ENCODE results near the gene PRDM16. TPM values are rescaled to one million over a fixed set of nuclear protein-coding genes. Genes with fewer than 3 reads are reported as not detected.

PRDM16 gene
- total RNA-seq, 2 experiments from 2014 or later = 0.05 to 0.20 TPM

DNA sequence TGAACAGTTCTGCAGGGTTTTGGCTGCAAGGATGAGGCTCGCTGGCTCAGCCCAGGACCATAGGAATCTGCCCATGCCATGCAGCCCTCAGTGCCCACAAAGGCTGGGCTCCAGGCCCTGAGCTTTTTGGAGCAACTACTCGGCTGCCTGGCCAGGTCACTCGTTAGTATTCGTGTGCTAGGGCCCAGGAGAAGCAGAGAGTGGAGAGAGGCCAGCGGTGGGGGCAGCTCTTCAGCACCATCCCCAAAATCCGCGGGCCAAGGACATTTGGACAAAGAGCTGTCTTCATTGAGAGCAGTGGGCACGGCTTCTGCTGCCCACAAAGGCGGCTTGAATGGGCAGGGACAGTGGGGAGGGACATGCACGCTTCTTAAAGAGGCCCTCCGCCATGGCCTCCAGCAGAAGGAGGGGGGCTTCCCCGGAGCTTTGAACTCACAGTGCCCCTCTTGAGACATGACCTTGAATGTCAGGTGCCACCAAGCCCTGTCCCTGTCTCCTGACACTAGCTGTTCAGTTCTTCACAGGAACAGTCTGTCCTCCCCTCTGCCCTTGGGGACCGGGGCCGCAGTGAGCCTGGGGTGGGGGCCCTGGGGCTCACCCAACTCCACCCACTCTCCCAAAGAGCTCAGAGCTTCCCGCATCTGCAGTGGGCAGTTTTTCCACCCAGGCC is 279.3 kb downstream of the PRDM16 start:
- H3K4me3 Mint-ChIP-seq = no peak overlapping the region
- intact Hi-C loops (cut with micrococcal nuclease) = no loop called here
- peaks cover 2% of the 10 kb centered on the region for H3K4me1 Mint-ChIP-seq (ENCODE audit: low read depth)
- H3K27ac Mint-ChIP-seq = no peak overlapping the region
- H3K36me3 Mint-ChIP-seq (ENCODE audit: low read depth) = no peaks in the 10 kb centered on the region
- H3K9me3 Mint-ChIP-seq = peaks cover 14% of the 10 kb centered on the region
- DNase-seq = no peak
- CTCF ChIA-PET = interaction anchor here (0.7 kb wide), 1 partner anchor 383 kb away, joined by 3 read pairs; no protein-coding TSS in a partner anchor
- H3K27me3 Mint-ChIP-seq (ENCODE audit: low read depth) = peaks cover 8% of the 10 kb centered on the region

DNA sequence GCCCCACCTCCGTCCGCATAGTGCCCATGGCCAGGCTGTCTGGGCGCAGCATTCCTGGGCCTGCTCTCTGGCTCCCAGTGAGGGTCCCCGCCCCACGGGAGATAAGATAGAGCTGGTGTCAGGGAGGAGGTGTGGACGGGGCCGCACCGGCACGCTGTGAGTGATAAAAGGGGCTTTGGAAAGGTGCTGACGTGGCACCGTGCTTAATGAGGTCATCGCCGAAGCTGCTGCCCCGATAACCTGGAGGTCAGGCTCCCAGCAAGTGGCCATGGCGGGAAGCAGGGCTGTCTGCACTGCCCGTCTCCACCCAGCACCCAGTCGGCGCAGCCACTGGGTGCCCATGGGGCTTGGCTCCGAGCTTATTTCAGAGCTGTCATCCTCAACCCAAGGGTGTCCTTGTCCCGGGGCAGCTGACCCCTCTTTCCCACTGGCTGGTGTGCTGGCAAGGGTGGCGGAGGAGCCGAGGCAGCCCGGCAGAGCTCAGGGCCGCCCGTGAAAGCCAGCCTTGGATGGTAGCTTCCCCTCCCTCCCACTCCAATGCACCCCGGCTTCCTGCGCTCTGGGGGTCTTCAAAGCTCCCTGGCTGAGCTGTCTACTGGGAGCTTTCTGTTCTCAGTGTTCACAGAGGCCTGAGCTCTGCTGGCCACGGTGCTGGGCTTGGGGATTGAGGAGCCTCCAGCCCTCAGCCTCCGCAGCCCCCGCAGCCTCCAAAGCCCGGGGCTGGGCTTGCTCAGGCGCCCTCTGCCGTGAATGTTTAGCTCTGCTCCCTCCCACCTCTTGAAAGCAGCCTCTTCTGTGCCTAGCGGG is 280.4 kb downstream of the PRDM16 start:
- Mint-ChIP-seq H3K9me3 (peaks cover 6% of the 10 kb centered on the region), H3K27me3 (ENCODE audit: low read depth) (peaks cover 8% of the 10 kb centered on the region), H3K4me3 (no peak overlapping the region), H3K36me3 (ENCODE audit: low read depth) (no peaks in the 10 kb centered on the region), H3K4me1 (ENCODE audit: low read depth) (peaks cover 2% of the 10 kb centered on the region), H3K27ac (no peak overlapping the region)
- intact Hi-C loops (cut with micrococcal nuclease) = no loop called here
- CTCF ChIA-PET = no interaction called here
- no peak for DNase-seq

- Mint-ChIP-seq H3K27ac (no peak overlapping the region), H3K27me3 (ENCODE audit: low read depth) (peaks cover 10% of the 10 kb centered on the region), H3K4me3 (no peak overlapping the region), H3K4me1 (ENCODE audit: low read depth) (peaks cover 2% of the 10 kb centered on the region), H3K36me3 (ENCODE audit: low read depth) (no peaks in the 10 kb centered on the region), H3K9me3 (peaks cover under 1% of the 10 kb centered on the region)
- CTCF ChIA-PET = no interaction called here
- intact Hi-C loops (cut with micrococcal nuclease) = no loop called here
- no peak for DNase-seq
Measured at GRCh38 chr1:3349968-3350299, 280.9 kb downstream of the PRDM16 start.

GRCh38 chr1:3350506-3351261 is 281.7 kb downstream of the PRDM16 start:
- H3K27ac Mint-ChIP-seq = no peak overlapping the region
- CTCF ChIA-PET = no interaction called here
- no peak overlapping the region for H3K4me3 Mint-ChIP-seq
- no peaks in the 10 kb centered on the region for H3K9me3 Mint-ChIP-seq
- DNase-seq = no peak
- H3K36me3 Mint-ChIP-seq (ENCODE audit: low read depth) = no peaks in the 10 kb centered on the region
- peaks cover 10% of the 10 kb centered on the region for H3K27me3 Mint-ChIP-seq (ENCODE audit: low read depth)
- peaks cover 2% of the 10 kb centered on the region for H3K4me1 Mint-ChIP-seq (ENCODE audit: low read depth)
- intact Hi-C loops (cut with micrococcal nuclease) = no loop called here

- H3K4me3 Mint-ChIP-seq = no peak overlapping the region
- DNase-seq = no peak
- intact Hi-C loops (cut with micrococcal nuclease) = no loop called here
- H3K4me1 Mint-ChIP-seq (ENCODE audit: low read depth) = peaks cover 2% of the 10 kb centered on the region
- CTCF ChIA-PET = no interaction called here
- H3K27ac Mint-ChIP-seq = no peak overlapping the region
- H3K9me3 Mint-ChIP-seq = no peaks in the 10 kb centered on the region
- no peaks in the 10 kb centered on the region for H3K36me3 Mint-ChIP-seq (ENCODE audit: low read depth)
- peaks cover 10% of the 10 kb centered on the region for H3K27me3 Mint-ChIP-seq (ENCODE audit: low read depth)
Measured at GRCh38 chr1:3351449-3352298, 282.7 kb downstream of the PRDM16 start.

DNA sequence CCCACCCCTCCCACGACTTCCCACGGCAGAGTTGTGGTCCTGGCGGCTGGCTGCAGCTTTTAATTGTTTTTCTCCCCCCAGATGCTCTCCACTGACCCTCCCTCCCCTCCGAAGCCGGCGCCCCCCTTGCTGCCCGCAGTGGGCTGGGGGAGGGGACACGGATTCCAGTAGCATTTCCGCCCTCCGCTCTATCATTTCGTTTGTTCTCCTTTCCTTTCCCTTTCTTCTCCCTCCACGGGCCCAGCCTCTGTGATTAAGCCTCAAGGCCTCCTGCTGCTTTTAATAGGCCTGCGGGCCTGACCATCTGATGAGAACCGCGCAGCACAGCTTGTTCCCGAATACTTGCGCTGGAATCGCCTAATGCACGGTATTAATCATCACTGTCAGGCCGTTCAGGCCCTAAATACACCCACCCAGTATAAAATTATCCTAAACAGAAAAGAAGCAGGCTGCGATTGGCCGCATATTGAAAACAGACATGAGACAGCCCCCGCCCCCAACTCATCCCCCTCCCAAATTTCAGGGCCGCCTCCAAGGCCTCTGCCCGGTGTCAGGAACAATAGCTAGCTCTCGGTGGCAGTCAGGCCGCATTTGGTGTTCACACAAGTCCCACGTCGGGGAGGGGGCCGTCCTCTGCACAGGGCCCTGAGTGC is 283.4 kb downstream of the PRDM16 start:
- no peak overlapping the region for H3K27ac Mint-ChIP-seq
- H3K4me3 Mint-ChIP-seq = no peak overlapping the region
- peaks cover 10% of the 10 kb centered on the region for H3K27me3 Mint-ChIP-seq (ENCODE audit: low read depth)
- intact Hi-C loops (cut with micrococcal nuclease) = no loop called here
- CTCF ChIA-PET = no interaction called here
- H3K9me3 Mint-ChIP-seq = no peaks in the 10 kb centered on the region
- DNase-seq = no peak
- peaks cover 2% of the 10 kb centered on the region for H3K4me1 Mint-ChIP-seq (ENCODE audit: low read depth)
- H3K36me3 Mint-ChIP-seq (ENCODE audit: low read depth) = no peaks in the 10 kb centered on the region

GRCh38 chr1:3352952-3353331 is 283.9 kb downstream of the PRDM16 start:
- H3K27ac Mint-ChIP-seq = no peak overlapping the region
- H3K4me3 Mint-ChIP-seq = no peak overlapping the region
- H3K27me3 Mint-ChIP-seq (ENCODE audit: low read depth) = peaks cover 10% of the 10 kb centered on the region
- H3K36me3 Mint-ChIP-seq (ENCODE audit: low read depth) = no peaks in the 10 kb centered on the region
- H3K4me1 Mint-ChIP-seq (ENCODE audit: low read depth) = peaks cover 2% of the 10 kb centered on the region
- DNase-seq = no peak
- intact Hi-C loops (cut with micrococcal nuclease) = no loop called here
- CTCF ChIA-PET = no interaction called here
- no peaks in the 10 kb centered on the region for H3K9me3 Mint-ChIP-seq

DNA sequence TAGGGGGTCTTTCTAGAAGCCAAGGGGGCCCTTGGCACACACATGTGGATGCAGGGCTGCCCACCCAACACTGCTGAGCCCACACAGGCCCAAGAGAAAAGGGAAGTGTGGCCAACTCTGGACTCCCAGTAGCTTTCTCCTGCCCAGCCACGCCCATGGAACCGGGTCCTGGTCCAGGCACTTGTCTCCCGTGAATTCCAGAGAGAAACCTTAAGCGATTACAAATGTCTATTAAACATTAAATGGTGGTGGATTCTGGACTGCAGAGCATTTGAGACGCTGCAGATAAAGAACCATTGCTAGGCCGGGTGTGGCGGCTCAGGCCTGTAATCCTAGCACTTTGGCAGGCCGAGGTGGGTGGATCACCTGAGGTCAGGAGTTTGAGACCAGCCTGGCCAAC is 284.9 kb downstream of the PRDM16 start:
- no peak overlapping the region for H3K4me3 Mint-ChIP-seq
- H3K27ac Mint-ChIP-seq = no peak overlapping the region
- no peaks in the 10 kb centered on the region for H3K9me3 Mint-ChIP-seq
- CTCF ChIA-PET = no interaction called here
- peaks cover 10% of the 10 kb centered on the region for H3K27me3 Mint-ChIP-seq (ENCODE audit: low read depth)
- no peaks in the 10 kb centered on the region for H3K36me3 Mint-ChIP-seq (ENCODE audit: low read depth)
- H3K4me1 Mint-ChIP-seq (ENCODE audit: low read depth) = peaks cover 2% of the 10 kb centered on the region
- intact Hi-C loops (cut with micrococcal nuclease) = no loop called here
- DNase-seq = no peak

DNA sequence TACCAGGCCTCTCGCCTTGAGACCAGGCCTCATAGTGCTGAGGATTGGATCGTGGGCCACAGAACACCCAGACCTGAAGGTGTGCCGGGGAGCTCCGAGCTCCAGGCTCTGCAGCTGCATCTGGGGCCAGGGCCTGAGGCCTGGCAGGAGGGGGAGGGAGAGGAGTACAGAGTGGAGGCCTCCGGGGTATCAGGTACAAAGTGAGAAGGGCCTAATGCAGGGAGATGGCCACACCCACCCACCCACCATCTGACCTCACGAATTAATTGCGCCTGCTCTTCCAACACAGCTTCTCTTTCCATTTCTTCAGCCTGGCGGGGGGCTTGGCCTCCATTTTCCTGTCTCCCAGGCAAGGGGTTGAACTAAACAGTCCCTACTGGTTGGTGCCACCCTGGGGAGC is 286.1 kb downstream of the PRDM16 start:
- CTCF ChIA-PET = no interaction called here
- no peak for DNase-seq
- no peak overlapping the region for H3K4me3 Mint-ChIP-seq
- no peak overlapping the region for H3K27ac Mint-ChIP-seq
- intact Hi-C loops (cut with micrococcal nuclease) = no loop called here
- peaks cover 2% of the 10 kb centered on the region for H3K4me1 Mint-ChIP-seq (ENCODE audit: low read depth)
- peaks cover 9% of the 10 kb centered on the region for H3K27me3 Mint-ChIP-seq (ENCODE audit: low read depth)
- no peaks in the 10 kb centered on the region for H3K9me3 Mint-ChIP-seq
- H3K36me3 Mint-ChIP-seq (ENCODE audit: low read depth) = no peaks in the 10 kb centered on the region

GRCh38 chr1:3355894-3356826 is 287.2 kb downstream of the PRDM16 start:
- Mint-ChIP-seq H3K9me3 (no peaks in the 10 kb centered on the region), H3K4me3 (no peak overlapping the region), H3K27me3 (ENCODE audit: low read depth) (peaks cover 7% of the 10 kb centered on the region), H3K4me1 (ENCODE audit: low read depth) (peaks cover 2% of the 10 kb centered on the region), H3K27ac (no peak overlapping the region), H3K36me3 (ENCODE audit: low read depth) (no peaks in the 10 kb centered on the region)
- CTCF ChIA-PET = no interaction called here
- intact Hi-C loops (cut with micrococcal nuclease) = no loop called here
- DNase-seq = no peak

DNA sequence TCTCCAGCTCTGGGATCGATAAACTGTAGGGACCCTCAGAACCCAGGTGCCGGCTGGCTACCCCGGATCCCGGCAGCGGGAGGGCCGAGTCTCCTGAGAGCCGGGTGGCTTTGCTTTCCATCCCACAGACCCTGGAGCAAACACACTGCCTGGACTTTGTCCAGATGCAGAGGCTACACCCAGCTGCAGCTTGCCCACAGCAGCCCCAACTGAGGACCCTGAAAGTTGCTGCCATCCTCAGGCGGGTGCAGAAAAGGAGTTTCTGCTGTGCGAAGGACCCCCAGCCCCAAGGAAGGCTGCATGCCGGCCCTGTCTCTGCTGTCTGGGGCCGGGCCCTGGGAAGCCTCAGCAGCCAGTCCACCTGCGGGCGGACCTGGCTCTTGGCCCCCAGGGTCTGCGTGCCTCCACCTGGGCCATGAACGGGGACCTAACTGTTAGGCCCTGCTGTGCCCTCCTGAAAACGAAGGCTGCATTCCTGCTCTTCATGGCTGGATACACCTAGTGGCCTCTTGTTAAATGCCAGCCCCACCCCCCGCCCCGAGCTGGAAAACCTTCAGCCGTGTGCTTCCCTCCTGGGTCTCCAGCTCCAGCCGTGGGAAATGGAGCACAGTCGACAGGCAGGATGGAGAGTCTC is 287.9 kb downstream of the PRDM16 start:
- no peak for DNase-seq
- Mint-ChIP-seq H3K27ac (no peak overlapping the region), H3K4me1 (ENCODE audit: low read depth) (peaks cover 2% of the 10 kb centered on the region), H3K27me3 (ENCODE audit: low read depth) (peaks cover 7% of the 10 kb centered on the region), H3K4me3 (no peak overlapping the region), H3K36me3 (ENCODE audit: low read depth) (no peaks in the 10 kb centered on the region), H3K9me3 (no peaks in the 10 kb centered on the region)
- CTCF ChIA-PET = no interaction called here
- intact Hi-C loops (cut with micrococcal nuclease) = no loop called here

All from activated naive CD4-positive, alpha-beta T cell treated with anti-CD3 and anti-CD28 coated beads for 36 hours (primary cell).